Epithelial cell of proximal tubule (primary cell): ENCODE results near the gene FUT8. TPM values are rescaled to one million over a fixed set of nuclear protein-coding genes. Genes with fewer than 3 reads are reported as not detected.

ENCODE experiments used
- DNase-seq: peaks from one replicate; pipeline ENCODE4 v3.0.0-alpha.2; 2011; ENCODE audit warnings: low read depth
- H3K4me3 ChIP-seq: 2 replicates; pipeline ENCODE4 v1.5.1; 2011; ENCODE audit warnings: low read depth, mild to moderate bottlenecking, low read length
- total RNA-seq: library from RNA; depleted of rRNA; stranded (reverse); fragments of >200 nt; gene quantifications from 2 replicates; pipeline ENCODE4 v1.2.3, GENCODE V29; 2015
- TF ChIP-seq, protein P1 (sequence below): conservative IDR thresholded peaks from 2 replicates; pipeline ENCODE4 v1.5.1; 2012; ENCODE audit warnings: low read depth, mild to moderate bottlenecking, low read length

FUT8 gene
- total RNA-seq, 1 donor from 2014 or later: 66.4 TPM

DNA sequence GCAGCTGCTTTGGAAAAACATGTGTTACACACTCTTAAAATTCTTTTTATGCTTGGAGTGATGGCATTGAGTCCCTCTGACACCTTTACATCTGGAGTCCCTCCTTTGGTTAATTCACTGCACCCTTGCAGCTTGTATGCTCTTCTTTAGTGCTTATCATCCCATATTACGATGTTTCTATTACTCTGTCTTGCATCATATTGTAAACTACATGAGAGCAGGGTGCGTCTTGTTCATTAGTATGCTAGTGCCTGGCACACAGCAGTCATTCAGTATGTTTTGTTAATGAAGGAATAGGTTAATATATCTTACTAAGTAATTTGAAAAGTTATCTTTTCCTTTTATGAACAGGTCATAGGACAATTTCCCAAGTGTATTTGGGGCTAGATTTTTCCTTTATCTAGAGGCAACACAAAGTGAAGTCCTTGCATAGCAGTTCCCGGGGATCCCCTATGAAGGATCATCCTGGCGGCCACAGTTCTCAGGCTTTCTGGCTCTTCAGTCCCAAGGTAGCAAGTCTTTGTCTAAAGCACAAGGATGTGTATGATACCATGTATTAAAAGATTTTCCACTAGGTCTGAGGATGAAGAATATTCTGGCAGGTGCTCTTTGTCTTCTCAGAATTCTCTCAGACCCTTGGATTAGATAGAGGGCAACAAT lies 363.8 kb downstream of the FUT8 start:
- DNase-seq: no peak
- H3K4me3 ChIP-seq: no peak overlapping the region
- TF ChIP-seq, protein P1, sequence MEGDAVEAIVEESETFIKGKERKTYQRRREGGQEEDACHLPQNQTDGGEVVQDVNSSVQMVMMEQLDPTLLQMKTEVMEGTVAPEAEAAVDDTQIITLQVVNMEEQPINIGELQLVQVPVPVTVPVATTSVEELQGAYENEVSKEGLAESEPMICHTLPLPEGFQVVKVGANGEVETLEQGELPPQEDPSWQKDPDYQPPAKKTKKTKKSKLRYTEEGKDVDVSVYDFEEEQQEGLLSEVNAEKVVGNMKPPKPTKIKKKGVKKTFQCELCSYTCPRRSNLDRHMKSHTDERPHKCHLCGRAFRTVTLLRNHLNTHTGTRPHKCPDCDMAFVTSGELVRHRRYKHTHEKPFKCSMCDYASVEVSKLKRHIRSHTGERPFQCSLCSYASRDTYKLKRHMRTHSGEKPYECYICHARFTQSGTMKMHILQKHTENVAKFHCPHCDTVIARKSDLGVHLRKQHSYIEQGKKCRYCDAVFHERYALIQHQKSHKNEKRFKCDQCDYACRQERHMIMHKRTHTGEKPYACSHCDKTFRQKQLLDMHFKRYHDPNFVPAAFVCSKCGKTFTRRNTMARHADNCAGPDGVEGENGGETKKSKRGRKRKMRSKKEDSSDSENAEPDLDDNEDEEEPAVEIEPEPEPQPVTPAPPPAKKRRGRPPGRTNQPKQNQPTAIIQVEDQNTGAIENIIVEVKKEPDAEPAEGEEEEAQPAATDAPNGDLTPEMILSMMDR: no peak

DNA sequence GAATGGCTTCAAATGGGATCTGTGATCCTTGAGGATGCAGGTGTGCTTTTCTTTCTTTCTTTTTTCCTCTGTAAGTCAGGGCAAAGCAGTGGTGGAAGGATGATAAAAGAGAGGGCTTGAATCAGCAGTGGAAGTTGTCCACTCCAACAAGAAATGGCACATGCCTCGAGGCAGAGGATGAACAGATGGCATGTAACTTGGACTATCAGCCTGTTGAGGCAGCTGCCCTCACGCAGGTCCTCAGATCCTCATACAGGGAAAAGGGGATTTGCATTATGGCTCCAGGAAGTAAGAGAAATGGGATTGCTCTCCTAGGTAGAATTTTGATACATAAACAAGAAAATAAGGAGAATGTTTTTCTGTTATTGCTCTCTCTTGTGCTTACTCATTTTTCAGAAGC lies 368.0 kb downstream of the FUT8 start:
- TF ChIP-seq, protein P1: no peak
- DNase-seq: no peak
- no peak overlapping the region for H3K4me3 ChIP-seq

DNA sequence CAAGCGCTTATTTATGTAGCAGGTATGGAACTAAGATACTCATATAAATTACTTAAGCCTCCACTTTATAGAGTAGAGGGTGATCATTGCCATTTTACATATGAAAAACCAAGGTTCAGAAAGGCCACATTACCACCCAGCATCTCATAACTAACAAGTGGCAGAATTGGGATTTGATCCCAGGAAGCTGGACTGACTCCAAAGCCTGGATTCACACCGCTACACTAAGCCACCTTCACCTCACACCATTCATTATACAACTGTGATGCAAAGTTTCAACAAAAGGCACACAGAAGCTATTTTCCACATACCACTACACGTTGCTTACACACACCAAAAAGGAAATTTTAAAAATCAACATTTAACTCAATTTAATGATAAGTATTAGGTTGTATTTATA lies 370.6 kb downstream of the FUT8 start:
- TF ChIP-seq, protein P1: no peak
- no peak for DNase-seq
- no peak overlapping the region for H3K4me3 ChIP-seq

DNA sequence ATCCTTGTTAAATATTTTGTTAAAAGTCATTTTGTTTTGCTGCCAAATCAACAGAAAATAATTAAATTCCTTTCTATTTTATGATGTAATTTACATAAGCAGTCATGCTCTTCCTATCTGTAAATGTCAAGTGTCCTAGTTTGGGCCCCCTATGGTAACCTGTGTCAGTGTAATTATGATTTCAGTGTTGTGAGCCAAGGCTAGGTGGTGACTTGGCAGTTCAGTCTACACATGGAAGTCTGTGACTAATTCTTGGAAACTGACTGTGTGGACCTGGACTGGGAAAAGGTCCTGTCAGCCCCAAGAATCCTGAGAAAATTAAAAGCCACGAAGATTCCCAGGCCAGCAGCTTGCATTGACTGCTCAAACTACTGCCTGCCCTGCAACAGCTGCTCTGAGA lies 371.0 kb downstream of the FUT8 start:
- no peak overlapping the region for H3K4me3 ChIP-seq
- DNase-seq: no peak

DNA sequence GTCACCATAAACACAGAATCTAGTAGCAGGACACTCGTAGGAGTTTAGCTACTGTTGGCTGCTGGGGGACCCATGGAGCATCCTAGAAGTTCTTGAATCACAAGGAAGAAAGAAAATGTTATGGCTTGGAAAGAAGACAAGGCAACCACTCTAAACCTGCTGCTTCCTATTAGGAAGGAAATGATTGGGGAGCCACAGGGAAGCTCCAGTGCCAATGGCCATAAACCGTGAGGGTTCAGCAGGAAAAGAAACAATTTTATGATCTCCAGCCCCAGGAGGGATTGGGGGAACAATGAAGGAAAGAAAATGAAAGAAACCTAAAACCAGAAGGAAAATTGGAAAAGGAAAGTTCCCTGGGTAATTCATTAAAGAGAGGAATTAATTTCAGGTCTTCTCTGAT lies 372.0 kb downstream of the FUT8 start:
- DNase-seq: no peak
- TF ChIP-seq, protein P1: no peak
- H3K4me3 ChIP-seq: no peak overlapping the region

More for the DNA sequence above, 371.0 kb downstream of the FUT8 start:
- TF ChIP-seq, protein P1: no peak

DNA sequence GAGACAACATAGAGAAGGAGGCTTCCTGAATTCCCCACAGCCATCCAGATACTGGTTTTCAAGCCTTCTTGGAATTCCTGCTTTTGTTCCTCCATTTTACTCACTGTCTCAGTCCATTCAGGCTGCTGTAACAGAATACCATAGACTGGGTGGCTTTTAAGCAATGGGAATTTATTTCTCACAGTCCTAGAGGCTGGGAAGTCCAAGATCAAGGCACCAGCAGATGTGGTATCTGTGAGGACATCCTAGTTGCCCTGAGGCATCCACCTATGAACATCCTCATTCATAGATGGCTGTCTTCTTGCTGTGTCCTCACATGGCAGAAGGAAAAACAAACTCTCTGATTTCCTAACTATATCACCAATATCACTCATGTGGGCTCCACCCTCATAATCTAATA lies 374.9 kb downstream of the FUT8 start:
- H3K4me3 ChIP-seq: no peak overlapping the region
- no peak for DNase-seq
- TF ChIP-seq, protein P1: no peak

DNA sequence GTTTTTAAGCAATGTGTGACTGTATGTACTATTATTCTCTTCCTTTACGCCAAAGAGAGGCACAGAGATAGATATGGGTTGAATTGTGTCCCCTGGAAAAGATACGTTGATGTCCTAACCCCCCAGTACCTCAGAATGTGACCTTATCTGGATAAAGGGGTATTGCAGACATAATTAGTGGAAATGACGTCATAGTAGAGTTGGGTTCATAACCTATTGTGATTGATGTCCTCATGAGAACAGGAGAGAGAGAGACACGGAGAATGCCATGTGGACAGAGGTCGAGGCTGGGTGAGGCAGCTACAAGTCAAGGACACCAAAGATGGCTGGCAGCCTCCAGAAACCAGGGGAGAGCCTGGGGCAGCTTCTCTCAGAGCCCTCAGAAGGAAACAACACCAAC lies 376.3 kb downstream of the FUT8 start:
- TF ChIP-seq, protein P1: no peak
- no peak overlapping the region for H3K4me3 ChIP-seq
- no peak for DNase-seq
